GM12878 (cell line): ENCODE measurements around the gene PACSIN3. TPM values are rescaled to one million over a fixed set of nuclear protein-coding genes. Genes with fewer than 3 reads are reported as not detected.

Source experiments
- ATAC-seq: fragments of 200-7000 bp; cut with Tn5 transposase; 3 replicates; pipeline ENCODE4 v1.9.1; 2020; ENCODE audit warnings: mild to moderate bottlenecking, moderate library complexity
- BruUV-seq: library from RNA; stranded (reverse); fragments of 400-500 nt; replicated peaks from 2 replicates; lab custom pipeline; 2021; lab: Mats Ljungman, UMichigan
- CTCF ChIA-PET: fragments of 300-600 bp; sonication (Branson Sonifier 250); formaldehyde crosslinking; extraction: SDS; loops from one replicate; lab custom pipeline; 2021; ENCODE audit warnings: inconsistent platforms; lab: Yijun Ruan, JAX
- POLR2A ChIA-PET: fragments of 350-600 bp; formaldehyde crosslinking; extraction: SDS; loops from one replicate; lab custom pipeline; 2021; ENCODE audit warnings: inconsistent platforms; lab: Charles Lee
- RAD21 ChIA-PET: fragments of 300-600 bp; sonication (Branson Sonifier 250); formaldehyde crosslinking; loops from one replicate; lab custom pipeline; 2023; ENCODE audit warnings: antibody characterized with exemption; ENCODE audit not compliant: unreplicated experiment; lab: Charles Lee
- SMC1A ChIA-PET: fragments of 300-600 bp; sonication (Branson Sonifier 250); formaldehyde crosslinking; loops from one replicate; lab custom pipeline; 2023; ENCODE audit not compliant: unreplicated experiment, uncharacterized antibody; lab: Charles Lee
- DNase-seq: peaks from one replicate; pipeline ENCODE4 v3.0.0-alpha.2; 2011; ENCODE audit warnings: low read depth, low spot score
- FAIRE-seq: peaks from 3 replicates; lab custom pipeline; 2011; peaks lifted over from hg19 to GRCh38; lab: Jason Lieb, UNC
- H2AFZ ChIP-seq: 2 replicates; pipeline ENCODE4 v1.6.0; 2011; ENCODE audit warnings: low read depth, low read length, control low read depth; ENCODE audit not compliant: control insufficient read depth
- H3K27ac ChIP-seq: 2 replicates; pipeline ENCODE4 v1.5.1; 2011; ENCODE audit warnings: control low read depth; ENCODE audit not compliant: control insufficient read depth, insufficient read depth
- H3K27me3 ChIP-seq, 2 experiments: replicated peaks in 1 of 2; 2 replicates each; pipeline versions ENCODE4 v1.6.0 to v1.6.1; 2011; ENCODE audit warnings: low read length in 1 of 2; ENCODE audit not compliant: control insufficient read depth in 2 of 2, insufficient read depth in 2 of 2
- H3K36me3 ChIP-seq, 2 experiments: 2 replicates each; pipeline ENCODE4 v1.5.1; 2011; ENCODE audit warnings: low read length in 1 of 2; ENCODE audit not compliant: control insufficient read depth in 2 of 2, insufficient read depth in 2 of 2
- H3K4me1 ChIP-seq: 2 replicates; pipeline ENCODE4 v1.6.1; 2011; ENCODE audit warnings: mild to moderate bottlenecking, low read length, moderate library complexity, mixed read lengths; ENCODE audit not compliant: control insufficient read depth, insufficient read depth
- H3K4me2 ChIP-seq: 2 replicates; pipeline ENCODE4 v1.6.0; 2011; ENCODE audit warnings: control low read depth; ENCODE audit not compliant: control insufficient read depth, insufficient read depth
- H3K4me3 ChIP-seq: fragments of 200-600 bp; sonication (generic); 2 replicates; pipeline ENCODE4 v1.5.1; 2016
- H3K79me2 ChIP-seq: 2 replicates; pipeline ENCODE4 v1.6.0; 2011; ENCODE audit warnings: low read length; ENCODE audit not compliant: control insufficient read depth, insufficient read depth
- H3K9ac ChIP-seq: 2 replicates; pipeline ENCODE4 v1.8.0; 2011; ENCODE audit warnings: low read length, control low read depth, mixed read lengths; ENCODE audit not compliant: control insufficient read depth, insufficient read depth
- H3K9me3 ChIP-seq: replicated peaks from 3 replicates; pipeline ENCODE4 v1.5.1; 2011; ENCODE audit warnings: mild to moderate bottlenecking, low read length; ENCODE audit not compliant: control insufficient read depth, insufficient read depth
- H4K20me1 ChIP-seq: 2 replicates; pipeline ENCODE4 v1.6.0; 2011; ENCODE audit not compliant: control insufficient read depth, insufficient read depth
- CHD2 ChIP-seq: IDR thresholded peaks from 2 replicates; pipeline ENCODE4 v1.6.1; 2011; ENCODE audit warnings: low read depth, low read length, improper control_type of control experiment, borderline replicate concordance
- DPF2 ChIP-seq: fragments of 450-650 bp; IDR thresholded peaks from 2 replicates; pipeline ENCODE4 v1.6.1; 2017; ENCODE audit warnings: mild to moderate bottlenecking
- E2F4 ChIP-seq: IDR thresholded peaks from 2 replicates; pipeline ENCODE4 v1.6.1; 2012; ENCODE audit warnings: low read depth, low read length, improper control_type of control experiment
- EP300 ChIP-seq, 2 experiments: fragments of 150-350 bp in 1 of 2; IDR thresholded peaks; 2 replicates each; pipeline ENCODE4 v1.6.1; 2011 to 2012; ENCODE audit warnings: low read depth in 2 of 2, low read length in 2 of 2, borderline replicate concordance in 1 of 2, improper control_type of control experiment in 1 of 2, inconsistent platforms in 1 of 2; ENCODE audit not compliant: control insufficient read depth in 1 of 2
- FOS ChIP-seq: IDR thresholded peaks from 3 replicates; pipeline ENCODE4 v1.6.1; 2011; ENCODE audit warnings: borderline replicate concordance; ENCODE audit not compliant: insufficient read length; ENCODE audit errors: extremely low read depth
- FOXK2 ChIP-seq: fragments of 450-650 bp; IDR thresholded peaks from 2 replicates; pipeline ENCODE4 v1.6.1; 2017; ENCODE audit warnings: mild to moderate bottlenecking, moderate library complexity
- HDGF ChIP-seq: fragments of 450-650 bp; IDR thresholded peaks from 2 replicates; pipeline ENCODE4 v1.6.1; 2016; ENCODE audit warnings: antibody characterized with exemption
- IKZF1 ChIP-seq: fragments of 450-650 bp; conservative IDR thresholded peaks from 2 replicates; pipeline ENCODE4 v1.6.1; 2017; ENCODE audit warnings: antibody characterized with exemption, mild to moderate bottlenecking
- MAX ChIP-seq: IDR thresholded peaks from 2 replicates; pipeline ENCODE4 v1.6.1; 2012; ENCODE audit warnings: low read depth, low read length, improper control_type of control experiment
- MEF2A ChIP-seq: IDR thresholded peaks from 2 replicates; pipeline ENCODE4 v1.6.1; 2011; ENCODE audit warnings: low read depth, mild to moderate bottlenecking, low read length, moderate library complexity; ENCODE audit not compliant: insufficient read depth
- MXI1 ChIP-seq: fragments of 150-350 bp; IDR thresholded peaks from 2 replicates; pipeline ENCODE4 v1.6.1; 2011; ENCODE audit warnings: low read depth, mild to moderate bottlenecking, inconsistent platforms, low read length, improper control_type of control experiment
- NBN ChIP-seq: fragments of 450-650 bp; IDR thresholded peaks from 2 replicates; pipeline ENCODE4 v1.6.1; 2016
- NFIC ChIP-seq: IDR thresholded peaks from 2 replicates; pipeline ENCODE4 v1.6.1; 2012; ENCODE audit warnings: low read depth, mild to moderate bottlenecking, inconsistent platforms, low read length, moderate library complexity
- PAX5 ChIP-seq: IDR thresholded peaks from 2 replicates; pipeline ENCODE4 v1.6.1; 2011; ENCODE audit warnings: low read depth, low read length, borderline replicate concordance
- PML ChIP-seq: IDR thresholded peaks from 2 replicates; pipeline ENCODE4 v1.6.1; 2012; ENCODE audit warnings: low read length, inconsistent platforms
- POLR2A ChIP-seq: IDR thresholded peaks from 2 replicates; pipeline ENCODE4 v1.6.1; 2011; ENCODE audit warnings: low read depth, mild to moderate bottlenecking, low read length
- RAD21 ChIP-seq: IDR thresholded peaks from 2 replicates; pipeline ENCODE4 v1.6.1; 2011; ENCODE audit warnings: mild to moderate bottlenecking, low read depth, low read length, moderate library complexity; ENCODE audit not compliant: insufficient read depth
- RUNX3 ChIP-seq: IDR thresholded peaks from 2 replicates; pipeline ENCODE4 v1.6.1; 2012; ENCODE audit warnings: low read length, inconsistent platforms
- SMC3 ChIP-seq: IDR thresholded peaks from 2 replicates; pipeline ENCODE4 v1.6.1; 2011; ENCODE audit warnings: low read length, improper control_type of control experiment, borderline replicate concordance
- TCF12 ChIP-seq: IDR thresholded peaks from 2 replicates; pipeline ENCODE4 v1.6.1; 2011; ENCODE audit warnings: low read depth, mild to moderate bottlenecking, low read length
- YY1 ChIP-seq: IDR thresholded peaks from 2 replicates; pipeline ENCODE4 v1.6.1; 2011; ENCODE audit warnings: low read depth, mild to moderate bottlenecking, low read length
- ZSCAN29 ChIP-seq: fragments of 450-650 bp; IDR thresholded peaks from 2 replicates; pipeline ENCODE4 v1.6.1; 2017; ENCODE audit warnings: mild to moderate bottlenecking, moderate library complexity
- WGBS: methylation state at CpG from one replicate; pipeline ENCODE4 v1.1.6; 2016; ENCODE audit warnings: low lambda C conversion rate; ENCODE audit not compliant: insufficient replicate concordance, insufficient coverage; ENCODE audit errors: missing lambda C conversion rate; 5-methylcytosine and 5-hydroxymethylcytosine counted together
- in situ Hi-C: fragments of 300-500 bp; cut with MboI; formaldehyde crosslinking; loops from 9 replicates; pipeline ENCODE4 v1.14.3; 2018; ENCODE audit warnings: mixed read lengths
- intact Hi-C: fragments of 100-400 bp; cut with micrococcal nuclease; formaldehyde crosslinking; loops from one replicate; pipeline ENCODE4 v1.14.2; 2022; ENCODE audit not compliant: unreplicated experiment
- polyA plus RNA-seq, 11 experiments: library from polyadenylated mRNA; depleted of rRNA in 4 of 11; unstranded in 6 of 11; stranded (reverse) in 5 of 11; fragments of >200 nt; fragmentation: Nextera tagmentation in 4 of 11; fragmentation: Illumina TruSeq in 1 of 11; extraction: Ambion mirVana in 4 of 11; extraction: Trizol in 1 of 11; gene quantifications; 1 replicate in 1 of 11; 2 replicates in 10 of 11; pipeline versions ENCODE4 v1.2.1 to v1.2.3, GENCODE V29; 2011 to 2016; ENCODE audit warnings: inconsistent platforms in 2 of 11, missing spikeins in 2 of 11, low read depth in 1 of 11
- total RNA-seq, 4 experiments: library from RNA; depleted of rRNA in 3 of 4; stranded (reverse); fragments of >200 nt in 3 of 4; fragmentation: Illumina TruSeq in 1 of 4; extraction: Trizol in 1 of 4; gene quantifications; 2 replicates each; pipeline versions ENCODE4 v1.2.1 to v1.2.3, GENCODE V29; 2013 to 2021
- TF ChIP-seq, protein P1 (sequence below): fragments of 450-650 bp; IDR thresholded peaks from 2 replicates; pipeline ENCODE4 v1.6.1; 2017; ENCODE audit warnings: borderline replicate concordance

The PACSIN3 gene
- total and polyA plus RNA-seq, 10 of the 15 experiments (the other 5 are each of a cell fraction or from before 2014, with no cell fraction given), result 0.05 to 0.82 (median 0.22) TPM; not detected in 1

DNA sequence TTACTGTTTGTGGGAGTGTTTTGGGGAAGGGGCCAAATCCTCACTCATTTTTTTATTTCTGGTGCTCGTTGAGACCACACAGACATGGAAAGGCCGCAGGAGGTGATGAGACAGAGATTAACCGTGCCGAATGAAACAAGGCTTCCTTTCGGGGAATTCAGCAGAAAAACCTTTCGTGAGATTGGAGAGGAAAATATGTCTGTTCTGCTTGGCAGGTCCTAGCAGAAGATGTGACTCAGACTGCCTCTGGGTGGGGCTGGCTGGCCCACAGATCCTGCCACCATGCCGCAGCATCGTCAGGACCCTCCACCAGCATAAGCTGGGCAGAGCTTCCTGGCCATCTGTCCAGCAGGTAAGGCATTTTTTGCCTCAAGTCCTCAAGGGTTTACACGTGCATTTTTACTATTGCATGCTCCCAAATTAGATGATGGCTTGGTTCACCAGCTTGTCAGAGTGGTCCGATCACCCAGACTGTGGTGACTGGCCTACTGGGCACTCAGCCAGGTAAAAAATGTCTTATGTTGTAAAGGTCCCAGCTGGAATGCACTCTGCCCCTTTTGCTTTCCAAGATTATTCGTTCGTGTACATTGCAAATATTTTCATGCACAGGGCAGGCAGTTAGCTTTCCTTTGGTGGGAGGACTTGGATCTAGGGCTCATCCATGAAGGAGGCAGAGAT, 30.0 kb upstream of the PACSIN3 start:
- Histone ChIP-seq H3K27me3 (no peaks in the 10 kb centered on the region), H3K9me3 (no peaks in the 10 kb centered on the region), H3K36me3 (no peaks in the 10 kb centered on the region; a peak in 2 of 4 replicates), H3K4me2 (peak overlapping the region; percentile 95), H3K79me2 (peaks cover 43% of the 10 kb centered on the region), H3K4me3 (peak overlapping the region; percentile 92), H4K20me1 (no peaks in the 10 kb centered on the region), H3K9ac (peak overlapping the region; percentile 94), H3K27ac (peak overlapping the region; percentile 99), H2AFZ (no peak overlapping the region; the same call in 1 of the 2 replicates), H3K4me1 (peaks cover 9% of the 10 kb centered on the region)
- FAIRE-seq (peak; percentile 18), ATAC-seq (peak; percentile 50), DNase-seq (peak; percentile 30)
- ChIA-PET RAD21 (interaction anchor here (0.7 to 4.0 kb wide), 4 partner anchors 10 to 238 kb away, joined by 3 to 65 read pairs (median 5); partner anchors contain the start of gene ACP2), CTCF (interaction anchor here (0.5 to 6.0 kb wide), 14 partner anchors 12 to 499 kb away, joined by 3 to 36 read pairs (median 6); partner anchors contain the start of genes ACP2, AGBL2 and NR1H3), POLR2A (interaction anchor here (0.9 to 3.4 kb wide), 8 partner anchors 17 to 193 kb away, joined by 3 to 63 read pairs (median 4); partner anchors contain the start of genes ACP2, SLC39A13 and SPI1), SMC1A (interaction anchor here (0.7 to 3.5 kb wide), 6 partner anchors 8 to 55 kb away, joined by 3 to 36 read pairs (median 6); partner anchors contain the start of gene ACP2)
- intact Hi-C loops (no loop called here), in situ Hi-C loops (no loop called here)
- BruUV-seq, result no TSS peak
- 9% methylated on average over 11 of the region's 12 CpGs for WGBS
- TF ChIP-seq MAX, result 0 out of 2 replicates have a peak, but pooled peaks have one; percentile 46
- no peak for TF ChIP-seq ZSCAN29
- no peak for TF ChIP-seq FOXK2
- TF ChIP-seq NFIC, result no peak
- TF ChIP-seq MEF2A, result no peak
- peak; percentile 21; the same call in 1 of the 2 replicates for TF ChIP-seq PAX5
- TF ChIP-seq EP300 (IDR thresholded peaks at IDR 0.05; ENCODE audit: borderline replicate concordance in 1 of 2, control insufficient read depth in 1 of 2, low read depth in 2 of 2, low read length in 2 of 2), result peak in 1 of 2 experiments; percentile 17; a peak in 1 of 4 replicates
- TF ChIP-seq TCF12, result 0 out of 2 replicates have a peak, but pooled peaks have one; percentile 7
- 0 out of 2 replicates have a peak, but pooled peaks have one; percentile 42 for TF ChIP-seq HDGF
- TF ChIP-seq RUNX3, result peak; percentile 54
- TF ChIP-seq DPF2, result peak; percentile 45; the same call in 1 of the 2 replicates
- no peak for TF ChIP-seq FOS
- TF ChIP-seq, protein P1, sequence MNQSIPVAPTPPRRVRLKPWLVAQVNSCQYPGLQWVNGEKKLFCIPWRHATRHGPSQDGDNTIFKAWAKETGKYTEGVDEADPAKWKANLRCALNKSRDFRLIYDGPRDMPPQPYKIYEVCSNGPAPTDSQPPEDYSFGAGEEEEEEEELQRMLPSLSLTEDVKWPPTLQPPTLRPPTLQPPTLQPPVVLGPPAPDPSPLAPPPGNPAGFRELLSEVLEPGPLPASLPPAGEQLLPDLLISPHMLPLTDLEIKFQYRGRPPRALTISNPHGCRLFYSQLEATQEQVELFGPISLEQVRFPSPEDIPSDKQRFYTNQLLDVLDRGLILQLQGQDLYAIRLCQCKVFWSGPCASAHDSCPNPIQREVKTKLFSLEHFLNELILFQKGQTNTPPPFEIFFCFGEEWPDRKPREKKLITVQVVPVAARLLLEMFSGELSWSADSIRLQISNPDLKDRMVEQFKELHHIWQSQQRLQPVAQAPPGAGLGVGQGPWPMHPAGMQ, result no peak
- peak; percentile 56; the same call in 1 of the 2 replicates for TF ChIP-seq MXI1
- 0 out of 2 replicates have a peak, but pooled peaks have one; percentile 30 for TF ChIP-seq NBN
- 0 out of 2 replicates have a peak, but pooled peaks have one; percentile 21 for TF ChIP-seq IKZF1
- no peak for TF ChIP-seq CHD2
- peak; percentile 62; the same call in 1 of the 2 replicates for TF ChIP-seq POLR2A
- TF ChIP-seq RAD21, result no peak
- peak; percentile 23; the same call in 1 of the 2 replicates for TF ChIP-seq SMC3
- TF ChIP-seq YY1, result peak; percentile 73; the same call in 1 of the 2 replicates
- TF ChIP-seq PML, result 0 out of 2 replicates have a peak, but pooled peaks have one; percentile 6
- no peak for TF ChIP-seq E2F4
